ENCODE results near the gene TNNC2. TPM values are rescaled to one million over a fixed set of nuclear protein-coding genes. Genes with fewer than 3 reads are reported as not detected.

TNNC2 gene
- total and polyA plus RNA-seq, 9 of the 15 experiments (the other 6 are each of a cell fraction or from before 2014, with no cell fraction given), result not detected

GRCh38 chr20:45822857-45823256 lies 4.3 kb downstream of the TNNC2 start:
- FAIRE-seq (no peak), DNase-seq (ENCODE audit: extremely low read depth in 1 of 4, low spot score in 3 of 4) (no peak), ATAC-seq (no peak; the same call in 2 of the 3 replicates)
- Histone ChIP-seq H3K79me2 (ENCODE audit: control insufficient read depth, insufficient read depth, low read length) (no peaks in the 10 kb centered on the region), H3K4me1 (replicated peaks in 1 of 2; ENCODE audit: control insufficient read depth in 2 of 2, insufficient read depth in 2 of 2, low read length in 2 of 2) (peaks cover 14 to 38% of the 10 kb centered on the region in 2 experiments; a peak in 4 of 5 replicates), H3K9me1 (ENCODE audit: control insufficient read depth, insufficient read depth, low read length) (no peaks in the 10 kb centered on the region), H3K9ac (ENCODE audit: insufficient read depth in 1 of 2, low read depth in 2 of 2, low read length in 2 of 2) (peak overlapping the region in 1 of 2 experiments; percentile 72; a peak in 2 of 4 replicates), H3K9me3 (replicated peaks; ENCODE audit: control insufficient read depth, insufficient read depth, low read depth, low read length) (no peaks in the 10 kb centered on the region), H3K36me3 (ENCODE audit: control insufficient read depth, insufficient read depth, low read length) (no peaks in the 10 kb centered on the region), H4K20me1 (replicated peaks; ENCODE audit: control insufficient read depth, insufficient read depth, low read length) (no peaks in the 10 kb centered on the region), H3K27me3 (ENCODE audit: control insufficient read depth in 2 of 2, insufficient read depth in 2 of 2, low read length in 2 of 2) (peaks cover 0 to 4% of the 10 kb centered on the region in 2 experiments; a peak in 1 of 5 replicates), H3K4me3 (no peak overlapping the region), H3K4me2 (ENCODE audit: insufficient read depth, low read length) (no peak overlapping the region), H2AFZ (ENCODE audit: low read depth, low read length) (no peak overlapping the region), H3K27ac (ENCODE audit: extremely low read depth, low read depth, low read length) (no peak overlapping the region)
- 25% methylated on average over 21 of the region's 24 CpGs for WGBS (ENCODE audit: insufficient coverage, low coverage, missing lambda C conversion rate)
- in situ Hi-C loops (cut with MboI) (no loop called here), intact Hi-C loops (cut with micrococcal nuclease) (no loop called here)
- BruUV-seq (replicated peaks), result no TSS peak
- TF ChIP-seq ZNF184 (CRISPR knock-in tag; IDR thresholded peaks at IDR 0.05) (no peak), ZBTB33 (CRISPR knock-in tag; IDR thresholded peaks at IDR 0.05) (peak; percentile 89), ADNP (tag; IDR thresholded peaks at IDR 0.05) (no peak), ZBTB17 (CRISPR knock-in tag; IDR thresholded peaks at IDR 0.05) (no peak), ZNF77 (CRISPR knock-in tag; IDR thresholded peaks at IDR 0.05) (no peak), KLF16 (IDR thresholded peaks at IDR 0.05) (no peak), CREM (IDR thresholded peaks at IDR 0.05; ENCODE audit: low read depth) (no peak)
- ChIA-PET POLR2A (interaction anchor here (0.6 to 0.9 kb wide), 4 partner anchors 8 to 1718 kb away, joined by 3 read pairs; partner anchors contain the start of gene SNX21), CTCF (ENCODE audit: low intra/inter-chr PET ratio) (interaction anchor here (0.6 kb wide), 1 partner anchor 39 kb away, joined by 4 read pairs; no protein-coding TSS in a partner anchor)

All from K562 (cell line).